Liver (tissue), 3 donors: Measurements from ENCODE around the gene ARPC1A.

Source experiments
- ATF3 ChIP-seq: IDR thresholded peaks from 2 replicates; pipeline ENCODE4 v1.6.1; 2016; ENCODE audit warnings: antibody characterized with exemption
- CTCF ChIP-seq: fragments of 150-350 bp; IDR thresholded peaks from 2 replicates; pipeline ENCODE4 v1.5.1; 2017; ENCODE audit warnings: improper control_type of control experiment, low read depth, low read length; ENCODE audit not compliant: missing input control
- FOXA1 ChIP-seq: IDR thresholded peaks from 2 replicates; pipeline ENCODE4 v1.6.1; 2016; ENCODE audit warnings: antibody characterized with exemption
- FOXA2 ChIP-seq: IDR thresholded peaks from 2 replicates; pipeline ENCODE4 v1.6.1; 2016; ENCODE audit warnings: antibody characterized with exemption
- GABPA ChIP-seq, 2 donors: IDR thresholded peaks in 1 of 2; conservative IDR thresholded peaks in 1 of 2; 2 replicates each; pipeline ENCODE4 v1.6.1; 2016; ENCODE audit warnings: antibody characterized with exemption in 2 of 2, mild to moderate bottlenecking in 1 of 2, moderate library complexity in 1 of 2
- NR2F2 ChIP-seq: IDR thresholded peaks from 2 replicates; pipeline ENCODE4 v1.6.1; 2016; ENCODE audit warnings: antibody characterized with exemption
- RAD21 ChIP-seq, 2 donors: IDR thresholded peaks; 2 replicates each; pipeline ENCODE4 v1.6.1; 2016; ENCODE audit warnings: antibody characterized with exemption in 2 of 2, mild to moderate bottlenecking in 2 of 2
- REST ChIP-seq: IDR thresholded peaks from 2 replicates; pipeline ENCODE4 v1.6.1; 2016; ENCODE audit warnings: antibody characterized with exemption, mild to moderate bottlenecking
- RXRA ChIP-seq, 2 donors: IDR thresholded peaks; 2 replicates each; pipeline ENCODE4 v1.6.1; 2017 to 2018; ENCODE audit warnings: antibody characterized with exemption in 2 of 2, mild to moderate bottlenecking in 1 of 2
- SP1 ChIP-seq: IDR thresholded peaks from 2 replicates; pipeline ENCODE4 v1.6.1; 2018; ENCODE audit warnings: antibody characterized with exemption, mild to moderate bottlenecking
- TAF1 ChIP-seq: conservative IDR thresholded peaks from 2 replicates; pipeline ENCODE4 v1.6.1; 2016; ENCODE audit warnings: antibody characterized with exemption, mild to moderate bottlenecking
- YY1 ChIP-seq: IDR thresholded peaks from 2 replicates; pipeline ENCODE4 v1.6.1; 2016; ENCODE audit warnings: antibody characterized with exemption, mild to moderate bottlenecking
- TF ChIP-seq, protein P1 (sequence below): IDR thresholded peaks from 2 replicates; pipeline ENCODE4 v1.6.1; 2016; ENCODE audit warnings: antibody characterized with exemption
- donor health status: healthy.
- donor health status: healthy.

- TF ChIP-seq CTCF = no peak
- TF ChIP-seq, protein P1, sequence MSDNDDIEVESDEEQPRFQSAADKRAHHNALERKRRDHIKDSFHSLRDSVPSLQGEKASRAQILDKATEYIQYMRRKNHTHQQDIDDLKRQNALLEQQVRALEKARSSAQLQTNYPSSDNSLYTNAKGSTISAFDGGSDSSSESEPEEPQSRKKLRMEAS = no peak
- no peak for TF ChIP-seq TAF1
- TF ChIP-seq RXRA (IDR thresholded peaks at IDR 0.05) = no peak
- TF ChIP-seq RAD21 (IDR thresholded peaks at IDR 0.05) = no peak
- TF ChIP-seq NR2F2 = no peak
- no peak for TF ChIP-seq SP1
- TF ChIP-seq GABPA (IDR thresholded peaks at IDR 0.05 in 1 of 2, conservative IDR thresholded peaks at IDR 0.05 in 1 of 2) = no peak
- TF ChIP-seq FOXA2 = no peak
- no peak for TF ChIP-seq YY1
- no peak for TF ChIP-seq REST
- no peak for TF ChIP-seq ATF3
- no peak for TF ChIP-seq FOXA1
These were observed 33.6 kb upstream of the ARPC1A start for GRCh38 chr7:99292127-99292526.
